Osteoblast (primary cell): ENCODE results near the gene ELP1. TPM values are rescaled to one million over a fixed set of nuclear protein-coding genes. Genes with fewer than 3 reads are reported as not detected.
"Not testable (repeated sequence)": the region's sequence is repeated elsewhere in the genome, so short reads cannot be mapped to it uniquely, and the experiment has no call there.

Experiments
- DNase-seq: peaks from one replicate; pipeline ENCODE4 v3.0.0; 2011; ENCODE audit warnings: low spot score, mixed read lengths; ENCODE audit not compliant: insufficient read length; ENCODE audit errors: missing footprints
- H2AFZ ChIP-seq: 2 replicates; pipeline ENCODE4 v1.6.0; 2011; ENCODE audit warnings: mild to moderate bottlenecking, low read length
- H3K27ac ChIP-seq: 2 replicates; pipeline ENCODE4 v1.5.1; 2011; ENCODE audit warnings: mild to moderate bottlenecking, low read depth, low read length, moderate library complexity
- H3K27me3 ChIP-seq: 2 replicates; pipeline ENCODE4 v1.6.0; 2012; ENCODE audit warnings: mild to moderate bottlenecking, control low read depth, inconsistent platforms, low read length, moderate library complexity; ENCODE audit not compliant: insufficient read depth
- H3K36me3 ChIP-seq: 2 replicates; pipeline ENCODE4 v1.5.1; 2011; ENCODE audit warnings: mild to moderate bottlenecking, low read length, control low read depth, moderate library complexity; ENCODE audit not compliant: insufficient read depth
- H3K4me1 ChIP-seq: 2 replicates; pipeline ENCODE4 v1.5.1; 2011; ENCODE audit warnings: mild to moderate bottlenecking, low read length, control low read depth, moderate library complexity; ENCODE audit not compliant: insufficient read depth
- H3K4me2 ChIP-seq: 2 replicates; pipeline ENCODE4 v1.6.0; 2011; ENCODE audit warnings: mild to moderate bottlenecking, low read length; ENCODE audit not compliant: insufficient read depth
- H3K4me3 ChIP-seq: fragments of 200-600 bp; sonication (generic); 3 replicates; pipeline ENCODE4 v1.5.1; 2012; ENCODE audit warnings: mild to moderate bottlenecking, low read length, inconsistent platforms; ENCODE audit not compliant: insufficient read depth
- H3K79me2 ChIP-seq: 2 replicates; pipeline ENCODE4 v1.6.0; 2012; ENCODE audit warnings: mild to moderate bottlenecking, low read length, control low read depth, inconsistent platforms; ENCODE audit not compliant: insufficient read depth
- H3K9me3 ChIP-seq: 2 replicates; pipeline ENCODE4 v1.5.1; 2011; ENCODE audit warnings: low read depth, low read length, control low read depth
- H4K20me1 ChIP-seq: 2 replicates; pipeline ENCODE4 v1.6.0; 2012; ENCODE audit warnings: mild to moderate bottlenecking, low read length, control low read depth; ENCODE audit not compliant: insufficient read depth
- total RNA-seq: library from RNA; depleted of rRNA; stranded (reverse); fragments of >200 nt; gene quantifications from 2 replicates; pipeline ENCODE4 v1.2.3, GENCODE V29; 2012
- TF ChIP-seq, protein P1 (sequence below): IDR thresholded peaks from 2 replicates; pipeline ENCODE4 v1.5.1; 2011; ENCODE audit warnings: mild to moderate bottlenecking, low read depth, low read length, moderate library complexity; ENCODE audit errors: extremely low read depth

ELP1 gene
- total RNA-seq, 1 donor, result 24.2 TPM

DNA sequence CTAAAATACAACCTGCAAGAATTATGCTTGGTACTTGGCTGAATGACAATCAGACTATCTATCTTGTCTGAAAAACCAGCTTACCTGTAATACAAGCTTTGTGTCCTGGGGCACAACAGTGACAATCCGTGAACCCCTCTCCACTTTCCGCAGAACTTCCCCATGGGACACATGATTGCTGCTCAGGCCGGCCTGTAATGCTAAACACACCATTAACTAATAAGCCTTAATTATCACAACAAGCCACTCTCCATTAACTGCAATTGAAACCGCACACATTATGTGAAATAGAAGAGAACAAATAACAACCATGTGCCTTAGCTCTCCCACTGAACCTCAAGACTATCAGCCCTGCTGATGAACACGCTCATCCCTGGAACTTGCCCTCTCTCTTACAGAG is 33.7 kb downstream of the ELP1 start:
- Histone ChIP-seq H3K9me3 (no peaks in the 10 kb centered on the region), H3K4me1 (no peaks in the 10 kb centered on the region), H3K27ac (no peak overlapping the region), H3K36me3 (peaks cover 70% of the 10 kb centered on the region), H4K20me1 (no peaks in the 10 kb centered on the region), H3K4me2 (no peak overlapping the region), H3K27me3 (no peaks in the 10 kb centered on the region), H2AFZ (no peak overlapping the region), H3K4me3 (no peak overlapping the region), H3K79me2 (no peaks in the 10 kb centered on the region)
- no peak for DNase-seq
- TF ChIP-seq, protein P1, sequence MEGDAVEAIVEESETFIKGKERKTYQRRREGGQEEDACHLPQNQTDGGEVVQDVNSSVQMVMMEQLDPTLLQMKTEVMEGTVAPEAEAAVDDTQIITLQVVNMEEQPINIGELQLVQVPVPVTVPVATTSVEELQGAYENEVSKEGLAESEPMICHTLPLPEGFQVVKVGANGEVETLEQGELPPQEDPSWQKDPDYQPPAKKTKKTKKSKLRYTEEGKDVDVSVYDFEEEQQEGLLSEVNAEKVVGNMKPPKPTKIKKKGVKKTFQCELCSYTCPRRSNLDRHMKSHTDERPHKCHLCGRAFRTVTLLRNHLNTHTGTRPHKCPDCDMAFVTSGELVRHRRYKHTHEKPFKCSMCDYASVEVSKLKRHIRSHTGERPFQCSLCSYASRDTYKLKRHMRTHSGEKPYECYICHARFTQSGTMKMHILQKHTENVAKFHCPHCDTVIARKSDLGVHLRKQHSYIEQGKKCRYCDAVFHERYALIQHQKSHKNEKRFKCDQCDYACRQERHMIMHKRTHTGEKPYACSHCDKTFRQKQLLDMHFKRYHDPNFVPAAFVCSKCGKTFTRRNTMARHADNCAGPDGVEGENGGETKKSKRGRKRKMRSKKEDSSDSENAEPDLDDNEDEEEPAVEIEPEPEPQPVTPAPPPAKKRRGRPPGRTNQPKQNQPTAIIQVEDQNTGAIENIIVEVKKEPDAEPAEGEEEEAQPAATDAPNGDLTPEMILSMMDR, result no peak

DNA sequence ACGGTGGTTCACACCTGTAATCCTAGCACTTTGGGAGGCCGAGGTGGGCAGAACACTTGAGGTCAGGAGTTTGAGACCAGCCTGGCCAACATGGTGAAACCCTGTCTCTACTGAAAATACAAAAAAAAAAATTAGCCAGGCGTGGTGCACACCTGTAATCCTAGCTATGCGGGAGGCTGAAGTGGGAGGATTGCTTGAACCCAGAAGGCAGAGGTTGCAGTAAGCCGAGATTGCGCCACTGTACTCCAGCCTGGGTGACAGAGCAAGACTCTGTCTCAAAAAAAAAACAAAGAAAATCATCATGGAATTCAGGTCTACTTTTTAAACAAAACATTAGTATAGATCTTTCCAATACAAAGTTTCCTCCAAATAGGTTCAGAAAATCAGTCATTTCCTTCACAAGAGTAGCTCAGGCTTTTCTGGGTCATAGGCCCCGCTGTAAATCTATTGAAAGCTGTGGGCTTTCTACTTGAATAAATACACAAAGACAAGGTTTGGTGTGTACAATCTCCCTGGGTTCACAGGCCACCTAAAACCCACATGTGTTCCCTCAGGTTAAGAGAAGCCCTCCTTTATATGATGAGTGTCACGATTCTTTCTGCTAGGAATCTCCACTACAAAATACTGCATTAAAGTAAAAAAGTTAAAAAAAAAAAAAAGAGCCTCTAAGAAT is 34.8 kb downstream of the ELP1 start:
- H3K4me2 ChIP-seq, DNase-seq, H3K27me3 ChIP-seq, H3K9me3 ChIP-seq, H3K27ac ChIP-seq, H3K4me1 ChIP-seq, H4K20me1 ChIP-seq, H3K79me2 ChIP-seq, H3K4me3 ChIP-seq, H2AFZ ChIP-seq: not testable (repeated sequence)
- peaks cover 71% of the 10 kb centered on the region for H3K36me3 ChIP-seq

DNA sequence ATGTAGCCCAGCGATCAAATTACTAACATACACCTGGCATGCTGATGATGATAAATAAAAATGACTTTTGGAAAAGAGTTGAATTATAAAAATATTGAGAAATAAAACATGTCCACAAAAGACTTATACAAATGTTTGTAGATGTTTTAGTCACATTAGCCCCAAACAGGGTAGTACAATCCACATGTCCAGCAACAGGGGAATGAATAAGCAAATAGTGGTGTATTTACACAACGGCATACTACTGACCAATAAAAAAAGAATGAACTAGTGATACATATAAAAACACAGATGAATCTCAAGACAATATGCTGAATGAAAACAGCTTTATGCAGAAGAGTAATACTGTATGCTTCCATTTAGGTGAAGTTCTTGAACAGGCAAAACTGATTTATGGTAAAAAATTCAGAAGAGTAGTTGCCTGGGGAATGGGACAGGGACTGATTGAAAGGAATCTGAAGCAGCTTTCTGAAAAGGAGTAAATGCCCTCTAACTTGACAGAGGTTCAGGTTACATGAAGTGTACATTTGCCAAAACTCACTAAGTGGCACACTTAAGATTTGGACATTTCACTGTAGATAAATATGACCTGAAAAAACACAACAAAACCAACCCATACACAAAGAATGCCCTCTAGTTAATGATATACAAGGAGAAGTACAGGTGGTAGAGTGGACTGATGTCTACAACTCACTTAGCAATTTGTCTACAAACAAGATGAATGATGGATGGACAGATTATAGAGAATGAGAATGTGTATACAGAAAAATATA is 36.4 kb downstream of the ELP1 start:
- Histone ChIP-seq H2AFZ (no peak overlapping the region), H3K27ac (no peak overlapping the region), H3K9me3 (no peaks in the 10 kb centered on the region), H3K36me3 (peaks cover 79% of the 10 kb centered on the region), H3K4me1 (no peaks in the 10 kb centered on the region), H4K20me1 (no peaks in the 10 kb centered on the region), H3K27me3 (no peaks in the 10 kb centered on the region), H3K4me2 (no peak overlapping the region), H3K79me2 (no peaks in the 10 kb centered on the region), H3K4me3 (no peak overlapping the region)
- TF ChIP-seq, protein P1, result no peak
- DNase-seq, result no peak

DNA sequence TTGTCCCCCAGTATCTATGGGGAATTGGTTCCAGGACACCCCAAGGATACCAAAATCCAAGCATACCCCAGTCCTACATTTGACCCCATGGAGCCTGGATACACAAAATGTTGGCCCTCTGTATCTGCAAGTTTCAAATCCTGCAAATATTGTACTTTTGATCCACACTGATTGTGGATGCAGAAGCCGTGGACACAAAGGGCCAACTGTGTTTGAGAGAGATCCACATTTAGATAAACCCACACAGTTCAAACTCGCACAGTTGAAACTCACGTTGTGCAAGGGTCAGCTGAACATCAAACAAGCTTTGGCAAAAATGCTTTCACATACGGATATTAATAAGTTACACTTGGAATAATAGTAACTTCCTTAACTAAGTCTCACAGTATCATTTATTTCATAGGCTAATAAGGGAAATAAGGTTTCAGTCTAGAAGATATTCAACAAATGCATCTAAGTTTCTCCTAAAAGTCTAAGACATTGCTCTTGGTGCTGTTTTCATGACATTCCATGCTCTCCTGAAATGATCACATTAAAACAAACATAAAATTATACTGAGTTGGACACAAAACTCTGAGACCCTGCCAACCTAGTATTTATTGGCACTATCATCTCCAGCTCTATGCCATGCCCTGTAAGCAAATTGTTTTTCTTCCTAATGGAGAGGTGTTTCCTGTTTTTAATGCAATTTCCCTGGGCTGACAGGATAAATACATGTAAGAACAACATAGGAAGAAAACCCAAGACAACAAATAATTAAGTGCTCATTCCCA is 39.5 kb downstream of the ELP1 start:
- TF ChIP-seq, protein P1, result no peak

More for the DNA sequence above, 39.5 kb downstream of the ELP1 start:
- Histone ChIP-seq H3K9me3 (no peaks in the 10 kb centered on the region), H3K27me3 (no peaks in the 10 kb centered on the region), H3K4me2 (no peak overlapping the region), H2AFZ (no peak overlapping the region), H3K27ac (no peak overlapping the region), H3K36me3 (peaks cover 76% of the 10 kb centered on the region), H3K4me3 (no peak overlapping the region), H4K20me1 (no peaks in the 10 kb centered on the region), H3K79me2 (no peaks in the 10 kb centered on the region), H3K4me1 (no peaks in the 10 kb centered on the region)
- DNase-seq, result no peak
